NCI-H187 (cell line): ENCODE measurements around the gene SAMSN1.

ENCODE experiments used
- DNase-seq, 2 experiments: peaks; one replicate each; lab custom pipeline; 2025; lab: John Stamatoyannopoulos, UW

SAMSN1 gene

GRCh38 chr21:14484188-14485009 lies 61.7 kb downstream of the SAMSN1 start:
- DNase-seq, result no peak

- DNase-seq, result no peak
Observed at GRCh38 chr21:14483296-14483695, 62.8 kb downstream of the SAMSN1 start.

DNA sequence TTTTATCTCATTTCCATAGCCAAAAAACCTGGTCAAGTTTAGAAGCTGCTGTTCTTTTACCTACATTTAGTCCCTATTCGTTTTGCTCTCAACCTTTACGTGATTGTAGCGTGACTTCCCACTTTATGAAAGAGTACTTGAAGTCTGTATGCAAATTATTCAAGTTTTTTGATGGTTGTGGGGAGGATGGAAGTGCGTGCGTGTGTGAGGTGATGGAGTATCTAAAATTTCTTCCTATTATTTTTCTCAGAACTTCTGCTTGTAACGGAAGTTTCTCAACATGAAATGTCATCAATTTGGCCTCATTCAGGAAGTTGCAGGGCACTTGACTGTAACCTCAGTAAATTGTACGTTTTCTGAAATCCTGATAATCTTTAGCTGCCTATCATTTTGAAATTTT lies 64.0 kb downstream of the SAMSN1 start:
- DNase-seq, result no peak

- DNase-seq, result no peak
Observed at GRCh38 chr21:14480411-14481031, 65.6 kb downstream of the SAMSN1 start.

GRCh38 chr21:14479241-14479786 lies 66.8 kb downstream of the SAMSN1 start:
- DNase-seq, result no peak

GRCh38 chr21:14477841-14478240 lies 68.3 kb downstream of the SAMSN1 start:
- no peak for DNase-seq

- DNase-seq, result no peak
Observed at GRCh38 chr21:14477133-14477532, 69.0 kb downstream of the SAMSN1 start.

- no peak for DNase-seq
Observed at GRCh38 chr21:14474995-14475394, 71.1 kb downstream of the SAMSN1 start.

DNA sequence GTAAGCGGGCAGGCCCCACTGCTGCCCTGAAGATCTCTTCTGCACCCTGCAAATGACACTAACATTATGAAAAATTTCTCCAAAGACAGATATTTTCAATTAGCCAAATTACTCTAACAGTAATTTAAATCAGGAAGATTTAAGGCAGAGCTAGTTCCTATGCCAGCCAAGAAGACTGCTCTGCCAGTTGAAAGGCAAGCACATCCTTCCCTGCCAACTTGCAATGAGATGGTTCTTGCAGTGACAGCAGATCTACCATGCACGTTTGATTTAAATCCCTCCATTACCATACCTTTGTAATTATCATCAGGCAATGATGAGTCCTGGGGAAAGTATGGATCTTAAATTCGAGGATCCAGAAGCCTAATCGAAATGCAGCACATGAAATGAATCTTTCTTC lies 76.5 kb downstream of the SAMSN1 start:
- no peak for DNase-seq

DNA sequence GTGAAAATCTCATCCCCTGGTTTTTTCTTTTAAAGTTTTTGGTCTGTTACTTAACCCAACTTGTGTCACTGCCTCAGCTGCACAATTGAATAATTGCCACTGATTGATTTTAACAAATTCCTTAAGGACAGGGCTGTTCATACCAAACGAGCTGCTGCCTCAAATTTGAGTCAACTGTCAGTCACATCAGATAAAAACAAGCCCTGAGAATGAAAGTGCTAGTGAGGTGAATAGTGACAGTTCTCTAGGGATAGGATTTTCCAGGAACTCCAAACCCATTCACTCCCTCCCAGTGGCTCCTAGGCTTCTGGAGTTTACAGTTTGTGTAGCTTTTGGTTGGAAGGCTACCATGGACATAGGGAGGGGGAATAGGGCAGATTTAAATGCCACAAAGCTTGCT lies 79.4 kb downstream of the SAMSN1 start:
- no peak for DNase-seq

GRCh38 chr21:14457762-14458161 lies 88.4 kb downstream of the SAMSN1 start:
- no peak for DNase-seq

GRCh38 chr21:14456911-14457310 lies 89.2 kb downstream of the SAMSN1 start:
- DNase-seq, result no peak

GRCh38 chr21:14454016-14455009 lies 91.8 kb downstream of the SAMSN1 start:
- DNase-seq, result no peak

DNA sequence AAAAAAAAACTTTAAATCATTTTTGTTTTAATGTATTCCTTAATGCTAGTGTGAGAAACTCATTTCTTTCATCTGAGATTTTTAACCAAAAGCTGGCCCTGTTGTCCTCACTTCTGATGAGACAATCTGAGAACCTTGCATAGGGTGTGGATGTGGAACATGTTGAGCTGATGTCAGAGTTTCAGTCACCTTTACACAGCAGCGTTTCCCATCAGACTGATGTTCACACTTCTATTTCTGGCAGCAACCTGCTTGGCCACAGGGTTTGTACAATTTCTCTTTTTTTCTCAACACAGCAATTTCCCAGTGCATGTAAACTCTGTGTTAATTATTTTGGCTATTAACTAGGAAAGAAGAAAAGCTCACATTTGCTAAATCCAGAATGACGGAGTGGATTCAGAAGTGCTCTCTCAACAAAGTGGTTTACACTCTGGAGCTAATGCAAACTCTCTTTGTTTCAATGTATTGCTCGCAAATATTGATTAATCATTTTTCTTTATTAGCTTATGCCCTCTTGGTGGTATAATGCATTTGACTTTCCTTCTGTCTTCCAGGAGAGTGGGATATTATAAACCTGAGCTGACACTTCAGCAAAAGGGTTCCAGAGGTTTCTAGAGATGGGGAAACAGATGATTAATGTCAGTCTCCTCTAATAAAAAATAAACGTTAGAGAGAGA lies 92.6 kb downstream of the SAMSN1 start:
- no peak for DNase-seq

- no peak for DNase-seq
Observed at GRCh38 chr21:14452727-14453241, 93.3 kb downstream of the SAMSN1 start.

DNA sequence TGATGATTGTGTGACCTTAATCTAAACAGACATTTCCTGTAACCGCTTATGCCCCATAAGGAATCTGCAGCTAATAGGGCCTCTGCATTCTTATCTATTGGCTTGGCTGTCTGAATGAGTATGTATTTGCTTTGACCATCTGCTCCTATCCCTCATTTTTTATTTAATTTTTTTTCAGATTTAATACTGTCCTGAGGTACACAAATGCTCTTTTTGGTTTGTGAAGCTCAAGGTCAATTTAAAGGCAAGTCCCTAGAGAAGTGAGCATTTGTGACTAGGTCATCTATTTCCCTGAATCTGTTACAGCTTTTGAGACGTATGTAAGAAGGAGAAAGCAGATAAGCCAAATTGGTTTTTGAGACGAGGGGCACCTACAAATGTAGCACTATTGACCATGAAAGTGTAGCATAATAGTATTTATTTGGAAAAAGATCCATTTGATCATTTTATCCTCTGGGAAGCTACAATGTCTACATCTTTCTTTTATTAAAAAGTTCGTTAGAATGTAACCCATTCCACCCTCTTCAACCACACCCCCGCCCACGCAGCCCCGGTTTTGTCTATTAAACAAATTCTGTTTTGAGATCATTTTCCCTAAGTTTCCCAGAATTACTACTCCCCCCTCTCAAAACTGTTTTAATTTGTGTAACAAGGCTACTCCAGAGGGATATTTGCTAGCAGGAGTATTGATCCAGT lies 93.9 kb downstream of the SAMSN1 start:
- no peak for DNase-seq

DNA sequence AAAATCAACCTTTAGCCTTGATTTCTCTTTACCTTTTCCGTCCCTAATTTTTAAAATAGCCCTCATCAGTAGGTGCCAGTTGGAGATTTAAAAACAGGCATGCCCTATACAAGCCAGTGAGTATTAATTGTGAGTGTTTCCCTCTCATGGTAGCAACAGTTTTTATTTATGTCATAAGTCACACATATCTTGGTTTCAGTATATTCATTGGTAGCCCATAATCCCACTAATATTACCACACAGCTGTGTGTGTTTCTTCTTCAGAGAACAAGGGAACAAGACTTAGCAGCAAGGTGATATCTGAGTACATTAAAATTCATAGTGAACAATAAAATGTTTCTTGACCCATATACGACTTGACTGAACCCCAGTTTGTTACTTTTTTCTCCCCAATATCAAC lies 94.6 kb downstream of the SAMSN1 start:
- DNase-seq, result no peak

DNA sequence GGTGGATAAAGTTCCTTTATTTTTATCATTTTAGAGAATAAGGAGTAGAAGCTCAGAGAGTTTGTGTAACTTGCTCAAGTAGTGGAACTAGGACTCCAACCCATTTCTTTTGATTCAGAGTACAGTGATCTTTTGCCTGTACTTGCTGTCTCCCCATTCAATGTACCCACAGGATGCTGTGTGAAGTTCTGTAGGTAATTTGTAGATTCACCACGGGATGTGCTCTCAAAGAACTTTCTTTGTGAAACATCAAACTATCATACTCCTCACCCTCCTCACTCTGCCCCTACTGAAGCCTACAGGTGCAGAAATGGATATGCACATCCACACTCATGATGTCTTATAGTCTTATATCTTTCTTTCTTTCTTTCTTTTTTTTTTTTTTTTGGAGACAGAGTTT lies 97.3 kb downstream of the SAMSN1 start:
- no peak for DNase-seq

DNA sequence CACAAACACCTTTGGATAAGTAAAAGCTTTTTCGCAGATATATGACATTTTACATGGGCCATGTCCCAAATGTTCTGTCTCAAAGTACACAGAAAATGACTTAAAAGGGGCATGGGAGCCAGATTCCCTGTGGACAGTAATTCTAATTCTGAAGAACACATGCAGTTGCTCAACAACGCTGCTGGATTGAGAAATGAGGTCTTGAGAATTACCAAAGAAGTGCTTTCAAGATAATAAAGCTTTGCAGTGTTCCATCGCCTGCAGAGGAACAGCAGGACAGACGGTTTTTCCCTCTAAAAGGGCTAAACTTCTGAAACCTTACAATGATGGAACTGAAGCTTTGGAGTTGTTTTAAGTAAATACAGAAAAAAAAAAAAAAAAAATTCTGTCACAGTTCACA lies 107.9 kb downstream of the SAMSN1 start:
- DNase-seq, result no peak

DNA sequence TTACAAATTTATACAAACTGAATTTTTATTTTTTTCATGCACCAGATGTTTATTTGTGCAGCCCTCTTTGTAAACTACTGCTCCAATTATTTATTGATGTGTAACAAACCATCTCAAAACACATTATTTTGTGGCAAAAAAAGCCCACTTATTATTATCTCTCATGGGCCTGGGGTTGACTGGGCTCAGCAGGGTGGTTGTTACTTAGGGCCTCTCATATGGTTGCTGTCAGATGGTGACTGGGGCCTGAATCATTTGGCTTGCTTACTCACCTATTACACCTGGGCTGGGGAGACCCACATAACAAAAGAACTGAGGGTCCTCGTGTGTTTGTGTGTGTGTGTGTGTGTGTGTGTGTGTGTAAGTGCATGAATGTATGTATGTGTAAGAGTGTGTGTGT lies 110.7 kb downstream of the SAMSN1 start:
- no peak for DNase-seq
